DOHH2 (cell line): ENCODE measurements around the gene SKAP1.

ENCODE experiments used
- H3F3A ChIP-seq: fragments of 200-600 bp; sonication (generic), shearing (Covaris generic); 2 replicates; pipeline ENCODE4 v1.6.0; 2016; ENCODE audit warnings: antibody characterized with exemption, mild to moderate bottlenecking; ENCODE audit not compliant: control insufficient read depth, insufficient read depth
- H3K27ac ChIP-seq: fragments of 200-600 bp; sonication (generic); 2 replicates; pipeline ENCODE4 v1.5.1; 2014; ENCODE audit warnings: low read depth, mild to moderate bottlenecking, low read length, moderate library complexity
- H3K27me3 ChIP-seq: fragments of 200-600 bp; sonication (generic); 2 replicates; pipeline ENCODE4 v1.6.1; 2014; ENCODE audit warnings: mild to moderate bottlenecking, low read length, mixed read lengths; ENCODE audit not compliant: control insufficient read depth
- H3K36me3 ChIP-seq: fragments of 200-600 bp; sonication (generic); 2 replicates; pipeline ENCODE4 v1.6.1; 2014; ENCODE audit warnings: mild to moderate bottlenecking, low read length, moderate library complexity, mixed read lengths; ENCODE audit not compliant: control insufficient read depth
- H3K4me1 ChIP-seq: fragments of 200-600 bp; sonication (generic); 2 replicates; pipeline ENCODE4 v1.6.1; 2014; ENCODE audit warnings: mild to moderate bottlenecking, low read length, mixed read lengths; ENCODE audit not compliant: control insufficient read depth
- H3K4me2 ChIP-seq: fragments of 200-600 bp; sonication (generic); 2 replicates; pipeline ENCODE4 v1.6.0; 2014; ENCODE audit warnings: mild to moderate bottlenecking, low read length, moderate library complexity
- H3K4me3 ChIP-seq: fragments of 200-600 bp; sonication (generic); 2 replicates; pipeline ENCODE4 v1.5.1; 2014; ENCODE audit warnings: mild to moderate bottlenecking, low read length, mixed read lengths
- H3K79me2 ChIP-seq: fragments of 200-600 bp; sonication (generic); 2 replicates; pipeline ENCODE4 v1.6.1; 2014; ENCODE audit warnings: mild to moderate bottlenecking, low read length, mixed read lengths; ENCODE audit not compliant: control insufficient read depth
- H3K9me2 ChIP-seq: fragments of 200-600 bp; sonication (generic); replicated peaks from 2 replicates; pipeline ENCODE4 v1.6.1; 2014; ENCODE audit warnings: mild to moderate bottlenecking, low read length, mixed read lengths; ENCODE audit not compliant: control insufficient read depth
- H3K9me3 ChIP-seq: fragments of 200-600 bp; sonication (generic); 2 replicates; pipeline ENCODE4 v1.6.1; 2014; ENCODE audit warnings: antibody characterized with exemption, low read length, mixed read lengths; ENCODE audit not compliant: control insufficient read depth, insufficient read depth
- H4K20me1 ChIP-seq: fragments of 200-600 bp; sonication (generic); 2 replicates; pipeline ENCODE4 v1.6.0; 2014; ENCODE audit warnings: low read depth, mild to moderate bottlenecking, antibody characterized with exemption, low read length, moderate library complexity; ENCODE audit not compliant: control insufficient read depth, insufficient read depth
- EZH2phosphoT487 ChIP-seq: fragments of 200-600 bp; sonication (generic); IDR thresholded peaks from 2 replicates; pipeline ENCODE4 v1.6.1; 2017; ENCODE audit warnings: borderline replicate concordance, mild to moderate bottlenecking, antibody characterized with exemption, low read length, moderate library complexity, mixed read lengths
- TF ChIP-seq, protein P1 (sequence below): fragments of 200-600 bp; sonication (generic); IDR thresholded peaks from one replicate; pipeline ENCODE4 v1.5.1; 2014; ENCODE audit warnings: antibody characterized with exemption, mild to moderate bottlenecking, low read depth, low read length; ENCODE audit not compliant: poor library complexity, severe bottlenecking

Gene SKAP1

DNA sequence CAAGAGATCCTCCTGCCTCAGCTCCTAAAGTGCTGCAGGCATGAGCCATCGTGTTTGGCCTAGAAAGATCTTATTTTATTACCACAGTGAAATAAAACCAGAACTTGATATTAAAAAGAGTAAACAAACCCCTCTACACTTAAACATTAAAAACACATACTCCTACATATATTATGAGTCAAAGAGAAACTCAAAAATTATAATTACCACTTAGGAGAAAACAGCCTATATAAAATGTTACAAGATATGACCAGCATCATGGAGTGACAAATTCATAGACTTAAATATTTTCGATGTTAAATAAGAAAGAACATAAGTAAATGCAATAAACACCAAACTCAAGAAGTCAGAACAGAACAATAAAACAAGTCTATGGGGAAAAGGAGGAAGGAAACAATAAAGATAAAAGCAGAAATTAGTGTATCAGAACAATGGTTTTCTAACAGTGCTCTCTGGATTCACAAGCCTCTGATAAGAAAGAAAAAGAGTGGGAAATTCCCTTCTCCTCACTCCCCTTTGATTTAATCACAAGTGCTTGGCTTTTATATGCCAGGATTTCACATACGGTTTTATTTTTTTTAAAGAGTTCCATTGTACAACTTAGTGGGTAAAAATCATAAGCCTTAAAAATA lies 23.0 kb downstream of the SKAP1 start:
- Histone ChIP-seq H3K4me1 (no peaks in the 10 kb centered on the region), H3K4me3 (no peak overlapping the region), H3F3A (no peaks in the 10 kb centered on the region), H3K27me3 (peaks cover 21% of the 10 kb centered on the region), H3K9me2 (no peaks in the 10 kb centered on the region), H3K9me3 (no peaks in the 10 kb centered on the region), H3K4me2 (no peak overlapping the region), H4K20me1 (no peaks in the 10 kb centered on the region), H3K27ac (no peak overlapping the region), H3K36me3 (no peaks in the 10 kb centered on the region), H3K79me2 (no peaks in the 10 kb centered on the region)
- TF ChIP-seq, protein P1, sequence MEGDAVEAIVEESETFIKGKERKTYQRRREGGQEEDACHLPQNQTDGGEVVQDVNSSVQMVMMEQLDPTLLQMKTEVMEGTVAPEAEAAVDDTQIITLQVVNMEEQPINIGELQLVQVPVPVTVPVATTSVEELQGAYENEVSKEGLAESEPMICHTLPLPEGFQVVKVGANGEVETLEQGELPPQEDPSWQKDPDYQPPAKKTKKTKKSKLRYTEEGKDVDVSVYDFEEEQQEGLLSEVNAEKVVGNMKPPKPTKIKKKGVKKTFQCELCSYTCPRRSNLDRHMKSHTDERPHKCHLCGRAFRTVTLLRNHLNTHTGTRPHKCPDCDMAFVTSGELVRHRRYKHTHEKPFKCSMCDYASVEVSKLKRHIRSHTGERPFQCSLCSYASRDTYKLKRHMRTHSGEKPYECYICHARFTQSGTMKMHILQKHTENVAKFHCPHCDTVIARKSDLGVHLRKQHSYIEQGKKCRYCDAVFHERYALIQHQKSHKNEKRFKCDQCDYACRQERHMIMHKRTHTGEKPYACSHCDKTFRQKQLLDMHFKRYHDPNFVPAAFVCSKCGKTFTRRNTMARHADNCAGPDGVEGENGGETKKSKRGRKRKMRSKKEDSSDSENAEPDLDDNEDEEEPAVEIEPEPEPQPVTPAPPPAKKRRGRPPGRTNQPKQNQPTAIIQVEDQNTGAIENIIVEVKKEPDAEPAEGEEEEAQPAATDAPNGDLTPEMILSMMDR = no peak

DNA sequence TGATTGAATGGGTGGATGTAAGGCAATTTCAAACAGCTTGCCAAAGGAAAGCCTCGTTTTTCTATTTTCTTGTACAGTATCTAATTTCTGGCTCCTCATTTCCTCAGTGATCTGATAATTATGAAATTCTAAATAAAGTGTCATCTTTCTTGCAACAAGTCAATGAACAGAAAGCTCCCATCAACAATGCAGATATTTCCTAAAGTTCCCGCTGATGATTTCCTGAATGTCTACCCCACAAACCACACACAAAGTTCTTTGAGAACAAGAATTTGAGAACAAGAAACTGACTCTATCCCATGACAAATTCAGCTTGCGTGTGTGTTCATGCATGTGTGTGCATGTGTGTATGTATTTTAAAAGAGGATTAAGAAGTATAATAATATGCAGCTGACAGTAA lies 35.2 kb downstream of the SKAP1 start:
- no peaks in the 10 kb centered on the region for H4K20me1 ChIP-seq
- no peaks in the 10 kb centered on the region for H3K9me2 ChIP-seq
- no peaks in the 10 kb centered on the region for H3K9me3 ChIP-seq
- no peaks in the 10 kb centered on the region for H3K79me2 ChIP-seq
- no peak overlapping the region for H3K4me2 ChIP-seq
- no peaks in the 10 kb centered on the region for H3K4me1 ChIP-seq
- H3K27ac ChIP-seq = no peak overlapping the region
- H3K4me3 ChIP-seq = no peak overlapping the region
- no peaks in the 10 kb centered on the region for H3K36me3 ChIP-seq
- TF ChIP-seq EZH2phosphoT487 = no peak
- TF ChIP-seq, protein P1 = no peak
- peaks cover 15% of the 10 kb centered on the region for H3K27me3 ChIP-seq
- no peaks in the 10 kb centered on the region for H3F3A ChIP-seq

DNA sequence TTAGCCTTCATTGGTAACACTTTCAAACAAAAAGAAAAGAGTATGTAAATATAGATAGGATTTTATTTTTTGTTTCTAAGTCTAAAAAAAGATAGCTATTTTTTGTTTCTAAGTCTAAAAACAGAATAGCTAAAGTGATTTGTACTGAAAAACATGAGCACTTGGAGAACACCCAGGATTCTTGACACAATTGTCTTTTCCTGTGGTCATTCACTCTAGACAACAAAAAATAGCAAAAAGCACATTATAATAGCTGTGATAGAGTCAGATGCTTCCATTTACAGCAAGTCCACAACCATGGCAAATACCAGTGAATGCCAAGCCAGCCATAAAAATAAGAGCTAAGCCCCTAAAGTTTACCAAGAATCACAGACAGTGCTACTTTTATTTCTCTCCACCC lies 36.7 kb downstream of the SKAP1 start:
- no peak overlapping the region for H3K4me2 ChIP-seq
- H3K79me2 ChIP-seq = no peaks in the 10 kb centered on the region
- TF ChIP-seq EZH2phosphoT487 = no peak
- TF ChIP-seq, protein P1 = no peak
- no peaks in the 10 kb centered on the region for H3F3A ChIP-seq
- no peaks in the 10 kb centered on the region for H3K9me2 ChIP-seq
- no peaks in the 10 kb centered on the region for H4K20me1 ChIP-seq
- no peaks in the 10 kb centered on the region for H3K36me3 ChIP-seq
- H3K27ac ChIP-seq = no peak overlapping the region
- peaks cover 15% of the 10 kb centered on the region for H3K27me3 ChIP-seq
- H3K9me3 ChIP-seq = no peaks in the 10 kb centered on the region
- H3K4me3 ChIP-seq = no peak overlapping the region
- no peaks in the 10 kb centered on the region for H3K4me1 ChIP-seq
